CD1c-positive myeloid dendritic cell (primary cell): ENCODE results near the gene LAMA2.
"Not testable (repeated sequence)": the region's sequence is repeated elsewhere in the genome, so short reads cannot be mapped to it uniquely, and the experiment has no call there.

Source experiments
- DNase-seq: peaks from one replicate; pipeline ENCODE4 v3.0.0-alpha.2; 2016; ENCODE audit errors: extremely low spot score

LAMA2 gene

GRCh38 chr6:129084406-129084805 is 201.5 kb downstream of the LAMA2 start:
- DNase-seq, result no peak

DNA sequence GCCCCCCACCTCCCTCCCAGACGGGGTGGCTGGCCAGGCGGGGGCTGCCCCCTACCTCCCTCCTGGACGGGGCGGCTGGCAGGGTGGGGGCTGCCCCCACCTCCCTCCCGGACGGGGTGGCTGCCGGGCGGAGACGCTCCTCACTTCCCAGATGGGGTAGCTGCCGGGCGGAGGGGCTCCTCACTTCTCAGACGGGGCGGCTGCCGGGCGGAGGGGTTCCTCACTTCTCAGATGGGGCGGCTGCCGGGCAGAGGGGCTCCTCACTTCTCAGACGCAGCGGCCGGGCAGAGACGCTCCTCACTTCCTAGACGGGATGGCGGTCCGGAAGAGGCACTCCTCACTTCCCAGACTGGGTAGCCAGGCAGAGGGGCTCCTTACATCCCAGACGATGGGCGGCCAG is 205.5 kb downstream of the LAMA2 start:
- DNase-seq, result not testable (repeated sequence)

DNA sequence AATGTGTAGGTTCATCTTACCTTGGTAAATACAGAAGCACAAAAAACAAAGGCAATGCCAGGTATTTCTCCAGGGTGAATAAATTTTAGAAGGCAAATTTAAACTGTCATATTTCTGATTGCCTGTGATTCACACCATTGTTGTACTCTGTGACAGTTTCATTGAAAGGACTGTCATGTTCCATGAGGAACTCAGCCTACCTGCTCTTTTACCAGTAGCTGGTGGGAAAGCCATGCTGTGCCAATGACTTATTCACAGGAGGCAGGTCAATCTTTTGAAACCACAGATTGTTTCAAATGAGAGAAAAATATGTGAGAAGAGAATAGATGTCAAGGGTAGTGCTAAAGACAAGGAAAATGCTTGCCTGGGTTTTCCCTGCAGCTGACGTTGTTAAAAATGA is 206.4 kb downstream of the LAMA2 start:
- no peak for DNase-seq

GRCh38 chr6:129094147-129094546 is 211.2 kb downstream of the LAMA2 start:
- no peak for DNase-seq

GRCh38 chr6:129096651-129097290 is 213.8 kb downstream of the LAMA2 start:
- DNase-seq, result no peak

DNA sequence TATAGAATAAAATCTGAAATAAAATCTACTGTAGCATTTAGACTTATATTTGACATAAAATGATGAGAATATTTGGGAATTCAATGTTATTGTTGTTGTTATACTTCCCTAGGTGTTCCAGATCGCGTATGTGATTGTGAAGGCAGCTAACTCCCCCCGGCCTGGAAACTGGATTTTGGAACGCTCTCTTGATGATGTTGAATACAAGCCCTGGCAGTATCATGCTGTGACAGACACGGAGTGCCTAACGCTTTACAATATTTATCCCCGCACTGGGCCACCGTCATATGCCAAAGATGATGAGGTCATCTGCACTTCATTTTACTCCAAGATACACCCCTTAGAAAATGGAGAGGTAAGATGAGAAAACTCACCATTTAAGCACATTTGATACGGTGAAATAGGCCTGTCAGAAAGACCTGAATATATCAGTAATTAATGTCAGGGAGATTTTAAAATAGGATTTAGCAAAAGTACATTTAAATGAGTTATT is 215.2 kb downstream of the LAMA2 start:
- no peak for DNase-seq

DNA sequence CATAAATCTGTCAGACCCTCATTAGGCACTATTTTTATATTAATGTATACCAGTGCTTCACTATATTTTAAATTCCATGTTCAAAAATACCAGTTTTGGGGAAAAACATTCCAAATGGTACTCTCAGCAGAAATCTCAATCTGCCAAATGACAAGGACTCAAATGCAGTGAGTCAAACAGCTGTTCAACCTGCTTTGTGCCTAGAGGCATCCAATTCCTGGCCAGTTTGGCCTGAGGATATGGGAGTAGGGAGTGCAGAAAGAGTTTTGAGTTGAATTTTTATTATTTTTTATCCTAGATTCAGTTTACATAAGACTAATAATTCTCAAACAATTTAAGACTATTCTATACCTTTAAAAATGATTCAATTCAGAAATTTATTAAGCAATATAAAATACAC is 216.8 kb downstream of the LAMA2 start:
- DNase-seq, result no peak

- DNase-seq, result no peak
Observed at GRCh38 chr6:129100164-129100563, 217.2 kb downstream of the LAMA2 start.

DNA sequence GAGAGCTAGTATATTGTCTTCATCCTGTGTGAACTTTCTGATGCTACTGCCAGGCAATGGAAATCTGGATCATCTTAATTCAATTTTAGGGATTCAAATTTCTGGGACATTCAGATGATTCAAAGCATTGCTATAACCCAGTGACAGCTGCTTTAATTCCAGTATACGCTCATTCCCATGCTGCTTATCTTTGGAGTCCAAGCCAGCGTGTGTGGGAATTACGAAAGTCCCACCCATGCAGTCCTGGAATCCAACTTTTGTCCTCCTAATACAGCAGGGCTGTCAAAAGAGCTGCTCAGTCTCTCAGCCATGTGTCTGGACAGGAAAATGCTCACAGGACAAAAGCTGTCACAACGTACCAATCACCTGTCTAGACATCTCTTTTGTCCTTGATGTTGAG is 219.8 kb downstream of the LAMA2 start:
- DNase-seq, result no peak

GRCh38 chr6:129104131-129104530 is 221.2 kb downstream of the LAMA2 start:
- no peak for DNase-seq

DNA sequence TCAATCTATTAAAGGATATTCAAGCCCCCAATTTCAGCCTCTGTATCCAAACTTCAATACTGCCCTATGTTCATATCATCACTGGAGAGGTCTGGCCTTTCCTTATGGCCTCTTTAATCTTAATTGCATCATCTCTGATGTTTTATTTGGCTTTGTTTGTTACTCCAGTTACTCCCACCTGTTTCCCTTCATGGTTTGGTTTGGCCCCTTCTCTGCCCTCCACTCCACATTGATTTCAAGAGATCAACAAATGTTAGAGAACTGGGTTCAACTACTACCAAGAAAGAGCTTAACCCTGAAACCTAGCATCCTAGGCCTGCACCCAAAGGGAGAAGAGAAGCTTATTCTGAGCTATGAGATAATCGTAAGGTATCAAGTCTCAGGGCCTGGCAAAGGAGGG is 221.6 kb downstream of the LAMA2 start:
- no peak for DNase-seq

DNA sequence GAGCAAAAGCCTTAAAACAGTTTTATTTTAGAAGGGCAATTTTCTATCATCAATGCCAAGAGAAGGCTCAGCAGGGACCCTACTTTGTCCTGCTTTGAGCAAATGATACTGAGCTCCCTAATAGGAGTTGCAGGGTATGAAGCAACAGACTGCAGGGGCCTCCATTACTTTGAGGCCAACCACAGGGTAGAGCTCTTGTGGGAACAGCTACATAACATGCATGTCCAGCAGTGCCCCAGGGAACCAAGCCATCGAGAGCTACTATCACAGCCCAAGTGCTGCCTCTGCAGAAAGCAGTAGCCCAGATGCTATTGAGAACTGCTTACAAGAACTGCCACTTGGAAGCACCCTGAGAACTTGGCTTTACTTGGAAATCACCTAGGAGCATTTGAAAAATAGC is 222.1 kb downstream of the LAMA2 start:
- DNase-seq, result no peak

DNA sequence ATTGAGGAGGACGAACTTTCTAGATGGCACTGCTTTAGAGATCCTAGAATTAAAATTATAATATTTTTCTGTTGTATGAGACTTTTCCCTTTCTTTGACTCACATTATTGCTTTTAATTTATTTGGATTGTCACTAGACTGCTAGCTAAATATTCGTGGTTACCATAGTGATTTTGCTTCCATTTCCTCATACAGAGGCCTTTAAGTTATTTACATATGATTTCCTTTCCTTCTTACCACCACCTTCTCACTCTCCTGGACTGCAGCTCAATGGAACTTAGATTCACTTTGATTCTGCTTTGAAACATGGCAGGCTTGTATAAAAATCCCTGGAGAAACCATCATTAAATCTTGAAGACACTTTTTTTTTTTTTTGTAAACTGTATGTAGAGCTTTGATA is 222.9 kb downstream of the LAMA2 start:
- no peak for DNase-seq

- no peak for DNase-seq
Observed at GRCh38 chr6:129108337-129108736, 225.4 kb downstream of the LAMA2 start.

- DNase-seq, result no peak
Observed at GRCh38 chr6:129110690-129111343, 227.9 kb downstream of the LAMA2 start.

DNA sequence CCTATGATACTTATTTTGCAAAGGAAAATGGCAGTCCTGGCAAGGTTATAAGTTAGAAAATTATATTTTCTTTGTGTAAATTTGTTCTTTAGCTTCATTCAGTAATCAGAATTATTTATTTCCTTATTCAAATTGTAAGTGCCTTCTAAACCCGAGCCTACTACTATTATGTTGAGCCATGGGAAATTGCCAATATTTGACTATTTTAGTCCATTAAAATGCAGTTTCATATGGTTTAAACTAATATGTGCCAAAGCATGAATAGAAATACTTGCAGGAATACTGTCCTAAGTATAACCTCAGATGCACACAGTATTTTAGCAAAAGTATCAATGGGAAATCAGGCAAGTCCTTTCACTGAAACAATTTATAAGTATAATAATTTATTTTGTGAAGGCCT is 228.4 kb downstream of the LAMA2 start:
- no peak for DNase-seq

DNA sequence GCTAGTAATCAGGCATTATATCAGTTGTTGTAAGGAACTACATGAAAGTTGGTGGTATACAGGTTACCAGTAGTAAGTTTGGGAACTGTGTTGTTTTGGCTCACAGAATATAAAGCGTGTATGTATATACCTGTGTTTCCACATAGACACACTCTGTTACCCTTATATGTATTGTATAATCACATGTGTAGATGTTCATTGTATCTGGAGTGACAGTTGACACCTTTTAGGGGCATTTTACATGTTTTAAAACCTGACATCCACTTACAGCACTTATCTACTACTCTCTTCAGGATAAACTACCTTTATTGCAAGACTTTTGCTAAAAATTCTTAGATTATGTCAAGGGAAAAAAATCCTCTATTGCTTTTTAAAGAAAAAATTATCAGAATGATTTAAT is 228.9 kb downstream of the LAMA2 start:
- DNase-seq, result no peak

DNA sequence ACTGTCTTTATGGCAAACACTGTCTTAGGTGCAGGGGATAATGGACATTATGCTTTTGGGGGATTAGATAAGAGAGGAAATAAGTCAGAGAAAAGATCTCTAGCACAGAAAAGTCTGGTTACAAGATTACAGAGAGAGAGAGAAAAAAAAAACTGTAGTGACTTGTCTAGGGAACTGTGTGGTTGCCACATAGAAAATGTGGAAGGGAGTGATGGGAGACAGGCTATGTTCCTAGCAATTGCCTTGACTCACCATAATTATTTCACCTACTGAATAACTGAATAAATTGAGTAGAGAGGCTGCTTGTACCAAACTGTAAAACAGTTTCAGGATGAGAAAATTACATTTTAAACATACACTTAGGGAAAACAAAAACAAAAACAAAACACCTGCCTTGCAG is 229.7 kb downstream of the LAMA2 start:
- DNase-seq, result no peak

DNA sequence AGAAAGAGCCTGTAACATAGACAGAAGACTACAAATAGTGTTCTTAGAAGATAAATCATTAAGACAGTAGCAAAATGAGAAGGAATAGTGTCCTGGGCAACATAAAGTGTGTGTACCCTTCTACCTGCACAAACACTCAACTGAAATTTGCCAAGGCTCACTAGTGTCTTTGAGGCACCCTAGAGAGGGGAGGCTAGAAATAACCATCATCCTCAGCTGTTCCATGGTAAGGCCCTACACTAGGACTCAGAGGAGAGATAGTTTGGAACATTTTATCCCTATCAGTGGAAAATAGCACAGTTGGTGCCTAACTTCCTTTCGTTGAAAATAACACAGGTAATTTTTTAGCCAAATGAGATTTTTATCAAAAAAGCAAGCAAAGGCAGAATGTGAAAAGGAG is 230.7 kb downstream of the LAMA2 start:
- DNase-seq, result no peak

DNA sequence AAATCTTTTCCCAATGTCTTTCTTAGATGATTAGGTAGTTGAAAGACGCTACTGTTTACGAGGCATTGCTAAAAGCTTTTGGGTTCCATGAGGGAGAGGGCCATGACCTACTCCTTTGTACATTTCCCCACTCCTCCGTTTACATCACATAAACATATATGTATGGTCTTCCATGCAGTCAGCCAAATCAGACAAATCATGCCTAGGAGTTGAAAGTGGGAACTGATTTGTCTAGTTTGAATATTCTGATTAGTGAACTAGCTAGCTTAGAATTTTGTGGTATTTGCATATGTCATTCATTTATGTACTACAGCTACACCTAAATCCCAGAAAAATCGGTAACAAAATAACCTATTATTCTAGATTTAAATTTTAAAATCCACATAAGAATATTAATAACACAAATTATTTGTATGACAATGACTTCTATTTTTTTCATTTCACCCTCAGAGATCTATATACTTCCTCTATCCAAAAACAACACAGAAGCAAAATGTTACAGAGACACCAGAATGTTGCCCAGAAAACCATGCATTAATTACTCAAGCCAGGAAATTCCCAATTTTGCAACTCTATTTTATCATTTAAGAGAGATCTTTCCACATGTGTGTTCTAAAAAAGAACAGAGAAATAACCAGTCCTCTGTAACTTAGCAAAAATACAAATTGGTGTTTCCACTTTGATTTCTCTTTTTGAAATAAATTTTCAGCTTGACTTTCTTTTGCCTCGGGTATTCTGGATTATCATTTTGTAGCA is 231.9 kb downstream of the LAMA2 start:
- DNase-seq, result no peak

DNA sequence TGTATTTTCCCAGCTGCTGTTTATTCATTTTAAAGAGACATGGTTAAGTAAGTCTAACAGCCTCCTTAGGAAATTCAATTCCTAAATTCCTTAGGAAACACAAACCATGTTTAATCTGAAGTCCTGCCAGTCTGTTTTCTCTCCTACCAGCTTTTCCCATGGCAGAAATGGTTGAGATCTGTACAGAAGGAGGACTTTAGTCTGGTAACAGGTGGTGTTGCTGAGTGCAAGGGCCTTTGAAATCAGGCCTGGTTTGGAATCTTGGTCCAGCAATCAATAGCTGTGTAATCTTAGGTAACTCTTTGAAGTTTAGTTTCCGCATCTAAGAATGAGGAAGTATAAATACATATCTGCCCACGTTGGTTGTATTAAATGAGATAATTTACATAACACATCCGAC is 232.5 kb downstream of the LAMA2 start:
- no peak for DNase-seq

GRCh38 chr6:129117355-129117754 is 234.4 kb downstream of the LAMA2 start:
- no peak for DNase-seq
